ENCODE data around the gene BFSP2.
A peak's percentile ranks its signal among the peaks of the same experiment; 100 is the strongest.

GRCh38 chr3:133457465-133458067, 57.7 kb downstream of the BFSP2 start:
- TF ChIP-seq, protein P1, sequence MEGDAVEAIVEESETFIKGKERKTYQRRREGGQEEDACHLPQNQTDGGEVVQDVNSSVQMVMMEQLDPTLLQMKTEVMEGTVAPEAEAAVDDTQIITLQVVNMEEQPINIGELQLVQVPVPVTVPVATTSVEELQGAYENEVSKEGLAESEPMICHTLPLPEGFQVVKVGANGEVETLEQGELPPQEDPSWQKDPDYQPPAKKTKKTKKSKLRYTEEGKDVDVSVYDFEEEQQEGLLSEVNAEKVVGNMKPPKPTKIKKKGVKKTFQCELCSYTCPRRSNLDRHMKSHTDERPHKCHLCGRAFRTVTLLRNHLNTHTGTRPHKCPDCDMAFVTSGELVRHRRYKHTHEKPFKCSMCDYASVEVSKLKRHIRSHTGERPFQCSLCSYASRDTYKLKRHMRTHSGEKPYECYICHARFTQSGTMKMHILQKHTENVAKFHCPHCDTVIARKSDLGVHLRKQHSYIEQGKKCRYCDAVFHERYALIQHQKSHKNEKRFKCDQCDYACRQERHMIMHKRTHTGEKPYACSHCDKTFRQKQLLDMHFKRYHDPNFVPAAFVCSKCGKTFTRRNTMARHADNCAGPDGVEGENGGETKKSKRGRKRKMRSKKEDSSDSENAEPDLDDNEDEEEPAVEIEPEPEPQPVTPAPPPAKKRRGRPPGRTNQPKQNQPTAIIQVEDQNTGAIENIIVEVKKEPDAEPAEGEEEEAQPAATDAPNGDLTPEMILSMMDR (conservative IDR thresholded peaks at IDR 0.05 in 1 of 2, IDR thresholded peaks at IDR 0.05 in 1 of 2; ENCODE audit: extremely low read depth in 1 of 2, insufficient read depth in 1 of 2, low read depth in 1 of 2, low read length in 2 of 2), result peak; percentile 23 to 39
- no peak for TF ChIP-seq EZH2 (IDR thresholded peaks at IDR 0.05; ENCODE audit: borderline replicate concordance, low read length)

Measured in mammary epithelial cell (primary cell).